ENCODE measurements around the gene UNC13C. TPM values are rescaled to one million over a fixed set of nuclear protein-coding genes. Genes with fewer than 3 reads are reported as not detected.

Gene UNC13C
- total RNA-seq, 1 experiment from 2014 or later, result not detected

DNA sequence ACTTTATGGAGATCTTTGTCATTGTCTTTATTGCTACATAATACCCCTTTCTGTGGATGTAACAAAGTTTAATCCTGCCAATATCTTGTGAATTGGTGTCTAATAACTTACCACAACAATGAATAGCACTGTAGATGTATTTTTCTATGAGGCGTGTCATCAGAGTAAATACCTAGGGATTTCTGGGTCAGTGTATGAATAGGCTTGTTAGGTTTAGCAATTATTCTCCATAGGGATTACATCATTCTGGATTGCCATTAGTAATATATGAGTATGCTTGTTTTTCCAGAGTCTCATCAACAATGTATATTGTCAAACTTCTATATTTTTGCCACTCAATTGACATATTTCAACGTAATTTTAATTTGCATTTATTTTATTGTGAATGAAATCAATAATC lies 67.9 kb downstream of the UNC13C start:
- no peak overlapping the region for H3K4me3 ChIP-seq
- H3K27me3 ChIP-seq, result no peaks in the 10 kb centered on the region; the same call in 1 of the 2 replicates
- H3K4me1 ChIP-seq, result no peaks in the 10 kb centered on the region
- no peaks in the 10 kb centered on the region for H3K9me3 ChIP-seq (replicated peaks)
- no peak for DNase-seq
- H3K27ac ChIP-seq, result no peak overlapping the region
- no peaks in the 10 kb centered on the region for H3K36me3 ChIP-seq

DNA sequence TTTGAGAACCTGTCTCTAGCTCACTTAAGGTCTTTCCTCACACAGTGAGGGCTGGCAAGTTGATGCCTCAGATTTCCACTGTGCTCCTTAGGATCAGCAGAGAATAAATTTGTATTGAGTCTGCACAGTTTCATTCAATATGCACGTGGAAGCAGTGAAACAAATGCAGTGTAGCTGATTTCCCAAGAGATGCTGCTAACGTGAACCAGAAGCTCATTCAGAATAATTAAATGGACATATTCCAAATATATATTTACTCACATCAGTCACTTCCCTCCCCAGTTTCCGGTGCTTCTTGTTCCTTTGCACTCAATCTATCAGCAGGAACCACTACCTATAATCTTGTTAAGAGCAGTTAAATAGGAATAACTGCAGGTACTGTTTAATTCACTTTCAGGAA lies 86.1 kb downstream of the UNC13C start:
- no peak overlapping the region for H3K4me3 ChIP-seq
- H3K36me3 ChIP-seq, result no peaks in the 10 kb centered on the region
- no peaks in the 10 kb centered on the region for H3K4me1 ChIP-seq
- no peak for DNase-seq
- H3K9me3 ChIP-seq (replicated peaks), result no peaks in the 10 kb centered on the region
- no peak overlapping the region for H3K27ac ChIP-seq
- H3K27me3 ChIP-seq, result no peaks in the 10 kb centered on the region

DNA sequence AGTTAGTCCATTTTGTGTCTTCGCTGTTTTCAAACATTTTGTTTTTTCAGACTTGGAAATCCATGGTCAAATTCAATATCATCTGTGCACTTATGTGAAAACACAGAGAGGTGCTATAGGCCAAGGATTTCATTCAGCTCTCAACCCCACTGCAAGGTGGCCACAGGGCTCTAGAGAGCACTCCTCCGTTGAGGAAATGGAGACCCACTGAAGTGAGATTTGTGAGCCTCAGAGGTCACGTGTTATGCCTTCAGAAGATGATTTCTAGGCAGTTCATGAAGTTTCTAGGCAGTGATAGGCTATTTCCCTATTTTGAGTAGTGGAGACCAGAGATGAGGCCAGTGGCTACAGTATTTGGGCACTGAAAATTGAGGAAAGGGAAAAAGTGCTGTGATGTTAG lies 88.2 kb downstream of the UNC13C start:
- H3K4me1 ChIP-seq, result no peaks in the 10 kb centered on the region
- no peak for DNase-seq

DNA sequence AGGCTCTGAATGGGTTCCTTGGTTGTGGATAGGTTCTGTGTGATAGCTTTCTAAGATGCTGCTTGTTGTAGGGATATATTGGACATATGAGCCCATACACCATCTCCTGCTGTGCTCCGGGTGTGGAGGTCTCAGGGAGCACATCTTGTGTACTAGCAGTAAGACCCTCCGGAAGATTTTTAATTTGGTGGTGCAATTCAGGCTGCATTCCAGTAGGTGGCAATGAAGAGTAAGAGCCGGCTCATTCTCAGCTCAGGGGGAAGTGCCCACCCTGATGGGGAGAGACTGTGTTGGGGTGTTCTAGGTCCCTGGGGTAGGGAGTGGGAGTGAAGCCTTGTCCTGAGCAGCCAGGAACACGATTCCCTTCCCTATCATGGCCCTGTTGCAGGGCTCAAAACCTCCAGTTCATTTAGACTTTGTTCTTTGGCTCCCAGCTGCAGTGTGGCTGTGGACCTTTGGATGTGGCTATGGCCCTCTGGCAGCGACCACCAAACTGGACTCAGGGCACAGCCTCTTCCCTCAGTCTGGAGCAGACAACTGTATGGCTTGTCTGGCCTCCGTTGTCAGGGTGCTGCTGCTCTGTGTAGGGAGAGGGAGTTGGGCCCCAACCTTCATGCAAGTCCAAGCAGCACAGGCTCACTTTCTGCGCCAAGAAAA lies 104.7 kb downstream of the UNC13C start:
- H3K4me3 ChIP-seq, result no peak overlapping the region
- no peaks in the 10 kb centered on the region for H3K36me3 ChIP-seq
- 0 out of 2 replicates have a peak, but pooled peaks cover 4% of the 10 kb centered on the region for H3K27me3 ChIP-seq
- DNase-seq, result peak in 1 of 2 experiments; percentile 58
- H3K9me3 ChIP-seq (replicated peaks), result no peaks in the 10 kb centered on the region
- H3K27ac ChIP-seq, result no peak overlapping the region
- no peaks in the 10 kb centered on the region for H3K4me1 ChIP-seq

More for the DNA sequence above, 88.2 kb downstream of the UNC13C start:
- Histone ChIP-seq H3K27me3 (no peaks in the 10 kb centered on the region), H3K4me3 (no peak overlapping the region), H3K36me3 (no peaks in the 10 kb centered on the region), H3K27ac (no peak overlapping the region), H3K9me3 (replicated peaks) (no peaks in the 10 kb centered on the region)

DNA sequence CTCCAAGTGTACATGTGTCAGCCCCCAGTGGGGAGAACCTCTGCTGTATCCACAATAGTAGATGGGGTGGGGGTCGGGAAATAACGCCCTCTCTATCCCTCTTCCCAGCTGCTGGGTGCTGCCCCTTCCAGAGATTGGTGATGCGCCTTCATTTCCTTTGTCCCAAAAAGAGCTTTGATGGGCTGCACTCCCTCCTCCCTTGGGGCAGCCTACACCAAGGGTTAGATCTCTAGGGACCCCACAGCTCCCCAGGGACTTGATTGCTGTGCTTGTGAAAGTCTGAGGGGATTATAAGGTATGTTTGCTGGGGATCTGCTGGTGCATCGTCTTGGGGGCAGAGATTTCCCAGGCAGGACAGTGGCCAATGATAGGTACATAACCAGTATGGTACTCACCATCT lies 105.3 kb downstream of the UNC13C start:
- DNase-seq, result no peak
- Histone ChIP-seq H3K9me3 (replicated peaks) (no peaks in the 10 kb centered on the region), H3K27ac (no peak overlapping the region), H3K27me3 (0 out of 2 replicates have a peak, but pooled peaks cover 4% of the 10 kb centered on the region), H3K4me3 (no peak overlapping the region), H3K36me3 (no peaks in the 10 kb centered on the region), H3K4me1 (no peaks in the 10 kb centered on the region)

DNA sequence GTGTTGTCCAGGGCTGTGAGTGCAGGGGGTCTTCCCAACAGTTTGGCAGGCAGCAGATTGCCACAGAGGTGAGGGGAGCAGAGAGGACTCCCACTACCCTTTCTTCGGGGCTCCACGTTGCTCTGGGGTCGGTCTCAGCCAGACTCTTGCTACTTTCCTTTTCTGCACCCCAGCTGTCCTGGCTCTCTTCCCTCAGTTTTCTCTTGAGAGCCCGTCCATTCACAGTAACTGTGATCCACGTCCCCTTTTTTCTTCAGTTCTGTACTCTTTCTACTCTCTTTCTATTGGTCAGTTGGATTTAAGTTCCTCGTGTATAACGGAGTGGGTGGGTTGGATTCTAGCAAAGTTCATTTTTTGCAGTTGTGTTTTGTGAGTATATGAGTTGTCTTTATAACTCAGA lies 105.8 kb downstream of the UNC13C start:
- Histone ChIP-seq H3K27me3 (0 out of 2 replicates have a peak, but pooled peaks cover 4% of the 10 kb centered on the region), H3K9me3 (replicated peaks) (no peaks in the 10 kb centered on the region)

DNA sequence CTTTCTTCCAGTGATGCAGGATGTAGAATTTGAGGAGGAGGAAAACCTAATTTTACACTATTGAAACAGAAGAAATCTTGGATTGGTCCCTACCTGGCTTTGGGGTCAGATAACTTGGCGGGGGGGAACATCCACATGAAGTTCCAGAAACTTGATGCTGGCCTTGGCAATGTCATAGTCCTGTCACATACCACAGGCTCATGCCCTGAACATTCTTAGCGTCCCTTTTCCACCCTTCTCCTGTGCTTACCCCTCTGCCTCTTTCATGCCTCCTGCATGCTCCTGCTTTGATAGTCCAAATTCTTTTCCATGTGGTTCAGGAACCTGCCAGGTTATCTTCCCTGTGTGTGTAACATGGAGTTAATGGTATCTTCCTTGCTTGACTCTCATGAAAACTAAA lies 110.6 kb downstream of the UNC13C start:
- DNase-seq, result no peak
- Histone ChIP-seq H3K9me3 (replicated peaks) (no peaks in the 10 kb centered on the region), H3K27ac (no peak overlapping the region), H3K36me3 (no peaks in the 10 kb centered on the region), H3K4me1 (no peaks in the 10 kb centered on the region), H3K27me3 (no peaks in the 10 kb centered on the region; the same call in 1 of the 2 replicates), H3K4me3 (no peak overlapping the region)

More for the DNA sequence above, 105.8 kb downstream of the UNC13C start:
- Histone ChIP-seq H3K36me3 (no peaks in the 10 kb centered on the region), H3K27ac (no peak overlapping the region), H3K4me3 (no peak overlapping the region), H3K4me1 (no peaks in the 10 kb centered on the region)
- no peak for DNase-seq

DNA sequence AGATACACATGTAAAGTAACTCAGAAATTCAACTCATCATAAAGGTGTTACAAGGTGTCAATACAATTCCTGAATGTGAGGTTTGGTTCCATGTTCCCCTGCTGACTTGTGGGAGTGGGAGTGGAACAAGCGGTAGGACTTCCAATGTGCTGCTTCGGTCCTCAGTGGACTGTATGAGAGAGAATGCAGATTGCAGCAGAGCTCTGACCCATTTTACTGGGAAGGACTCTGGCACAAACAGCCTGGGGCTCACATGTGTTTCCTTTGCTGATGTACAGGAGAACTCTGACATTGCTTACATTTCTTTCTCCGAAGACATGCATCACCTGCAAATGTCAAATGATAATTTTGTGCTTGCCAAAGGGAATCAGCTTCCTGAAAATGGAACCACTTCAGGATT lies 111.5 kb downstream of the UNC13C start:
- no peak for DNase-seq
- Histone ChIP-seq H3K4me3 (no peak overlapping the region), H3K9me3 (replicated peaks) (no peaks in the 10 kb centered on the region), H3K36me3 (no peaks in the 10 kb centered on the region), H3K27me3 (no peaks in the 10 kb centered on the region; the same call in 1 of the 2 replicates), H3K4me1 (no peaks in the 10 kb centered on the region), H3K27ac (no peak overlapping the region)

DNA sequence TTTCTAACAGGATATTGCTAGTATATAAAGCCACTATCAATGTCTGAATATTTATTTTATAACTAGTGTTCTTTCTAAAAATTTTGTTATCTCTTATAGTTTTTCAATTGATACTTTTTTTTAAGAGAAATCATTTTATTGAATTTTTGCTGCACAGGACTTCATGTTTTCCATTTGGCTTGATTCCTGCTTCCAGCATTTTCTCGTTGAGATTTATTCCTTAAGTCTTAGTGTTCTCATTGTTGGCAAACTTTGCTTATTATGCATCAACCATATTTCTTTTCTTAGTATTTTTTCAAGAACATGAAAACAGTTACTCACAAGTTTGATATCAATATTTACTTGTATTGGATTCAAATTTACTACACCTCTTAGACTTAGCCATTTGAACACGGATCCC lies 113.4 kb downstream of the UNC13C start:
- Histone ChIP-seq H3K27ac (no peak overlapping the region), H3K36me3 (no peaks in the 10 kb centered on the region)
- DNase-seq, result no peak

DNA sequence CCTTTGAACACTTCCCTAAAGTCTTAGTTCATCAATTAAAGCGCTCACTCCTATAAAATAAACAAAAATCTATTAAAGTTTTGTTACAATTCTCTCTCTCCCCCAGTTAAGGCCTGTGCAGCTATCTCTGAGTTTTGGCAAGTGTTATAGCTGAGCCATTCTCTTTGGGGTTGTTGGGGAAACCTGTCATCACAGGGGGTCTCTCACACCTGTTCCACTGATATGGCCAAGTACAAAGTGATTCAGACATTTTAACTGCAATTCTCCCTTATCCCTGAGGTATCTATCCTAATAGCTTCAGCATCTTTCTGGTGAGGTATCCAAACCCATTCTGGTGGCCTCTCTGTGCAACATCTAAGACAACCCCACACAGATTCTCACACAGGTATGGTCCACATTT lies 116.4 kb downstream of the UNC13C start:
- no peaks in the 10 kb centered on the region for H3K4me1 ChIP-seq
- no peak for DNase-seq
- no peaks in the 10 kb centered on the region for H3K36me3 ChIP-seq
- no peaks in the 10 kb centered on the region; the same call in 1 of the 2 replicates for H3K27me3 ChIP-seq
- no peaks in the 10 kb centered on the region for H3K9me3 ChIP-seq (replicated peaks)
- no peak overlapping the region for H3K27ac ChIP-seq
- H3K4me3 ChIP-seq, result no peak overlapping the region

More for the DNA sequence above, 113.4 kb downstream of the UNC13C start:
- H3K27me3 ChIP-seq, result no peaks in the 10 kb centered on the region; the same call in 1 of the 2 replicates
- H3K4me1 ChIP-seq, result no peaks in the 10 kb centered on the region
- no peak overlapping the region for H3K4me3 ChIP-seq
- H3K9me3 ChIP-seq (replicated peaks), result no peaks in the 10 kb centered on the region

DNA sequence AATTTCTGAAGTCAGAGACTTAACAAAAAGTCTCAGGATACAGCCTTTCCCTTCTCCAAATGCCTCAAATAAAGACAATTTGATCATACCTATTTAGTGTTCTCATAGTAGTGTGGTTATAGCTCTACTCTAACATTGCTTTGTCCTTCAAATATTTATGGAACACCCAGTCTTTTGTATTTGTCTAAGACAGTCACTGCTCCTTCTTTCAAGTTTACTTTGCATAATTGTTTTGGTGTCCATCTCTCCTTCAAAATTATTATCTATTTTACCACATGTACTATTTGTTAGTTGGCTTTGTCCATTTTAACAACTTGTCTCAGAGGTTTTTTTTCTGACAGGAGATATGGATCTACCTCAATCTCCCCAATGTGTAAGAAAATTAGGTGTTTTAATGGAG lies 118.8 kb downstream of the UNC13C start:
- Histone ChIP-seq H3K9me3 (replicated peaks) (no peaks in the 10 kb centered on the region), H3K27ac (no peak overlapping the region), H3K27me3 (no peaks in the 10 kb centered on the region; the same call in 1 of the 2 replicates), H3K4me3 (no peak overlapping the region), H3K4me1 (no peaks in the 10 kb centered on the region), H3K36me3 (no peaks in the 10 kb centered on the region)
- DNase-seq, result no peak

DNA sequence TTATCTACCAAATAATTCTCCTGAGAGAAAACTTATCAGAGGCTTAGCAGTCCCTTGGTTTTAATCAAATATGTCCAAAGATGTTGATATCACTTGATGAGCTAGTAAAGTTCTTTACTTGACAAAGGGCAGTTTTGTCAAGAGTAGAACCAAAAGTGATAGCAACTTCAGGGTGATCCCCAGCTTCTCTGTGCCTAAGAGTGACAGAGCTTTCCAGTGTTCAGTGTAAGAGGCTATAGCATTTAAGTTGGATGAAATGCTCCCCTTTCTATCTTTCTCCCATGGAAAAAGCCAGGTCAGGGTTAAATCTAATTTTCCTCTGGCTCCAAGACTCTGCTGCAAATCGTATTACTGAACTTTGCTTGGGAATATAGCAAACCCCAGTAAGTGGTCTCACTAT lies 120.8 kb downstream of the UNC13C start:
- H3K4me3 ChIP-seq, result no peak overlapping the region
- H3K27me3 ChIP-seq, result no peaks in the 10 kb centered on the region
- no peak overlapping the region for H3K27ac ChIP-seq
- no peaks in the 10 kb centered on the region for H3K9me3 ChIP-seq (replicated peaks)
- no peaks in the 10 kb centered on the region for H3K36me3 ChIP-seq
- DNase-seq, result no peak
- H3K4me1 ChIP-seq, result no peaks in the 10 kb centered on the region

DNA sequence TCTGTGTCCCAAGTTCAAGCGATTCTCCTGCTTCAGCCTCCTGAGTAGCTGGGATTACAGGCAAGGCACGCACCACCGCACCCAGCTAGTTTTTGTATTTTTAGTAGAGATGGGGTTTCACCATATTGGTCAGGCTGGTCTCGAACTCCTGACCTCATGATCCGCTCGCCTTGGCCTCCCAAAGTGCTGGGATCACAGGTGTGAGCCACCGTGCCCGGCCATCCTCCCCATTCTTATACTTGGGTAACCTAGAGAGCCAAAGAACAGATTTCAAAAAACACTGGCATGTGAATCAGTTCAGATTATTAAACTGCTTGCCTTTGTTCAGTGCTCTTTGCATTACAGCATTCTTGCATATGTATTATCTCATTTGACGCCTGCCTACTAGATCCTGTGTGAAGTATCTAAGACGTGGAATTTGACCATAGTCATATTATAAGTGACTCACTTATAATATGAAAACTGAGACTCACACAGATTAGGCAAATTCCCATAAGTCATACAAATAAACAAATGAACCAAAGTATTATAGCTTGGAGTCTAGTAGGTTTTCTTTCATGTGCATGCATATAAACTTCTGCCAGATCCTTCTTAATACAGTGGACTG lies 123.5 kb downstream of the UNC13C start:
- H3K4me3 ChIP-seq, result no peak overlapping the region
- no peak for DNase-seq

DNA sequence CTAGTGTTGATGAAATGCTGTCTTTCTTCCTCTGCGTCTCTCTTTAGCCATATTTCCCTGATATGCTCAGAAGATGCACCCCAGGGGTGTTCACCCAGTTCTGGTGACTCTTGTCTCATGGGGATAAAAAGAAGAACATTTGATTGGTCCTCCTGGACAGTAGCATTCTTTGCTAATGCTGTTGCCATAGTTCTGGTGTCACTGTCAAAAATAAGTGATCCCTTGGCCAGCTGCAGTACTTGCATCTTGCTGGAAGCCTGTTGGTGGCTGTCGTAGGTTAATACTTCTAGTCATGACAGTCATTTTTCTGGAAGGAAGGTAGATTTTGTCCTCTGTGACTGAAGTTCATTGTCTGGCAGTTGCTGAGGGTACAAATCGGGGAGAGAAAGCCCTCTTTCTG lies 124.5 kb downstream of the UNC13C start:
- DNase-seq, result peak in 1 of 2 experiments; percentile 3

More for the DNA sequence above, 123.5 kb downstream of the UNC13C start:
- no peaks in the 10 kb centered on the region for H3K36me3 ChIP-seq
- no peak overlapping the region for H3K27ac ChIP-seq
- no peaks in the 10 kb centered on the region for H3K27me3 ChIP-seq
- H3K4me1 ChIP-seq, result no peaks in the 10 kb centered on the region
- H3K9me3 ChIP-seq (replicated peaks), result no peaks in the 10 kb centered on the region

DNA sequence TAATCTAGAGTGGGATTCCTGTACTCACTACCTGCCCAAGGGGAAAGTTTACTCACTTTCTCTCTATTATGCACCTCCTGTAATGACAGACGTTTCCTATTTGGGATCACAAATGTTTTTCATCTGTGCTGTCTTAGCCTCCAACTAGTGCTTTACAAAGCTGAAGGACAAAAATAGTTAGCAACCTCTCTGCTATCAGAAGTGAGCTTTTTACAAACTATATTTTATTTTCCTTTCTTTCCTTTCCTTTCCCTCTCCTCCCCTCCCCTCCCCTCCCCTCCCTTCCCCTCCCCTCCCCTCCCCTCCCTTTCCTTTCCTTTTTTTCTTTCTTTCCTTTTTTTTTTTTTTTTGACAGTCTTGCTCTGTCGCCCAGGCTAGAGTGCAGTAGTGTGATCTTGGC lies 130.8 kb downstream of the UNC13C start:
- DNase-seq, result no peak
- Histone ChIP-seq H3K36me3 (no peaks in the 10 kb centered on the region), H3K27ac (no peak overlapping the region), H3K9me3 (replicated peaks) (no peaks in the 10 kb centered on the region), H3K27me3 (no peaks in the 10 kb centered on the region), H3K4me3 (no peak overlapping the region), H3K4me1 (no peaks in the 10 kb centered on the region)

More for the DNA sequence above, 124.5 kb downstream of the UNC13C start:
- no peaks in the 10 kb centered on the region for H3K36me3 ChIP-seq
- H3K4me1 ChIP-seq, result no peaks in the 10 kb centered on the region
- no peak overlapping the region for H3K27ac ChIP-seq
- no peaks in the 10 kb centered on the region for H3K27me3 ChIP-seq
- no peaks in the 10 kb centered on the region for H3K9me3 ChIP-seq (replicated peaks)
- H3K4me3 ChIP-seq, result no peak overlapping the region

DNA sequence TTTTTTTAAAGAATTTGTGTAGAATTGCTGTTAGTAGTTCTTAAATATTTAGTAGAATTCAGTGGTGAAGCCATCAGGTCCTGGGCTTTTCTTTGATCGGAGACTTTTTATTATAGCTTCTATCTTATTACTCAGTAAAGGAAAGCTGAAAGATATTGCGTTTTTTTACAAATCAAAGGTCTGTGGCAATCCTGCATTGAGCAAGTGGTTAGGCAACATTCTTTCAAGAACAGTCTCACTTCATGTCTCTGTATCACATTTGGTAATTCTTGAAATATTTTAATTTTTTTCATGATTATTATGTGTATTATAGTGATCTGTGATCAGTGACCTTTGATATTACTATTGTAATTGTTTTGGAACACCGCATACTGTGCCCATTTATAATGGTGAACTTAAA lies 140.8 kb downstream of the UNC13C start:
- Histone ChIP-seq H3K4me1 (no peaks in the 10 kb centered on the region), H3K4me3 (no peak overlapping the region), H3K9me3 (replicated peaks) (no peaks in the 10 kb centered on the region), H3K36me3 (no peaks in the 10 kb centered on the region), H3K27me3 (no peaks in the 10 kb centered on the region), H3K27ac (no peak overlapping the region)
- DNase-seq, result no peak
